Right hindlimb (tissue), 1 donor: ENCODE results near the gene RASGRP4.
"Not testable (repeated sequence)": the region's sequence is repeated elsewhere in the genome, so short reads cannot be mapped to it uniquely, and the experiment has no call there.

ENCODE experiments used
- DNase-seq: peaks from one replicate; pipeline ENCODE4 v3.0.0-alpha.2; 2018

The RASGRP4 gene

DNA sequence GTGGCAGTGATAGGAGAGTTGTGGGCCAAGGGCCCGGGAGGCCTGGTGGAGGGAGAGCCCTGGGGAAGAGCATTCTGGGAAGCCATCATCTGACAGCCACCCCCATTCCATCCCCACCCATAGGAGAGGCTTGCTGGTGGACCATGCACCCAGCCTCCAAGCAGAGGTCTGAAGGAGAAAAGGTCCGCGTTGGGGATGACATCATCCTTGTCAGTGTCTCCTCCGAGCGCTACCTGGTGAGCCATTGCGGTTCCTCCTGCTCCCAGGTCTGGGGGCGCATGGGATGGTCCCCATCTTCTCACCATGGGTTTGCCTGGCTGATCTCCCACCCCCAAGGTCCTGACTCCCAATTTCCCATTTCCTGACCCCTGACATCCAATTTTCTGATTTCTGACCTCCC, 18.0 kb upstream of the RASGRP4 start:
- DNase-seq = no peak

DNA sequence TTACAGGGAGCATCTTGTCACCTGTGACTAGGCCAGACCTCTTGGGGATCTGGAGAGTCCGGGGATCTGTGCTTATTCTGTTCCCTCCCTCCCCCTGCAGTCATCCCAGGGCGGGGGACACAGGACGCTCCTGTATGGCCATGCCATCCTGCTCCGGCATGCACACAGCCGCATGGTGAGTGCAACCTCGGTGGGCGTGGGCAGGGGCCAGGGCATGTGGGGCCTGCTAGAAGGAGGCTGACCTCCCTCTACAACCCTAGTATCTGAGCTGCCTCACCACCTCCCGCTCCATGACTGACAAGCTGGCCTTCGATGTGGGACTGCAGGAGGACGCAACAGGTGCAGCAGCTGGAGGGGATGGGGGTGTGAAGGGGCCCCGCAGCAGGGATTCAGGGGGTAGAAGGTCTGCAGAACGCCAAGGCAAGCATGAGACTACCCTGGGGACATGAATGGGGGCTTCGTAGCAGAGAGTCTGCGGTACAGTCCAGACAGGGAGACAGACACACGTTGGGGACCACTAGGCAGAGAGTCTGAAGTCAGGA, 17.5 kb upstream of the RASGRP4 start:
- no peak for DNase-seq

DNA sequence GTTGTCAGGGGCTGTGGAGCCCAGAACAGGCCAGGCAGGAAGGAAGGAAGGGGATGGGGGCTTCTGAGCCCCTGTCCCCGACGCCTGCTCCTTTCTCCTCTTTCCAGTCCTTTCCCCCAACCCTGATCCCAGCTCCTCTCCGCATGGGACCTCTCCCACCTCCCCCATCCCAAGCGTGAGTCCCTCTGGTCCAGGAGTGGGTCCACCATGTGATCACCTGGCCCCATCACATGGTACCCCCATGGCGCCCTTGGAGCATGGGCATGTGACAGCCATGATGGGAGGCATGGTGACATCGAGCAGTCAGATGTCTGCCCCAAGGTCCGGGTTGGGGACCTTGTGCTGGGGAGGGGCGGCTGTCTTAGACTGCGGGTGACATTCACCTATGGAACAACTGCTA, 16.7 kb upstream of the RASGRP4 start:
- DNase-seq = no peak

DNA sequence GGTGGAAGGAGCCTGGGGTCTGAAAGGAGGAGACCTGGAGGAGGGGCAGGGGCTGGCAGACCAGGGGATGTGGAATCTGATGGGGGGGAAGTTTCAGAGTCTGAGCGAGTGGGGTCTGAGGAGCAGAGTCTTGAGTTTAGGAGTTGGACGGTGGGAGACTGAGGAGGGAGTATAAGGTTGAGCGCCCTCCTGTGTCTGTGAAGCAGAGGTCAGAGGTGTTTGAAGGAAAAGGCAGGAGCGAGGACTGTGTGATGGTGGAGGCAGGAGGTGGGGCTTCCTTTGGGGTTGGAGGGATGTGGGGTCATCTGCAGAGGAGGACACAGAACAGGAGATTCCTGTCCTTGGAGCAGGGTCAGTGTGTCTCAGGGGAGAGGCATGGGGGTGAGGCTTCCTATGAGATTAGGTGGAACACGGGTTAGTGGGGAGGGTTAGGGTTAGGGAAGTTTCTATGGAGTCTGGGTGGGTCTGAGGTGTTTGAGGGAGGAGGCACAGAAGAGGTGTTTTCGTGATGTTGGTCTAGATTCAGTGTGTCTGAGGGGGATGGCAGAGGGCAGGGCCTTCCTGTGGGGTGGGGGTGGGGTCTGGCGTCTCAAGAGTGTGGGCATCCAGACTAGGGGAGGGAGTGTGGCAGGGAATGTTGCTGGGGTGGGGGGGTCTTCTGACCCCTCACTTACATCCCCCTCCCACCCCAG, 15.8 kb upstream of the RASGRP4 start:
- DNase-seq = no peak

DNA sequence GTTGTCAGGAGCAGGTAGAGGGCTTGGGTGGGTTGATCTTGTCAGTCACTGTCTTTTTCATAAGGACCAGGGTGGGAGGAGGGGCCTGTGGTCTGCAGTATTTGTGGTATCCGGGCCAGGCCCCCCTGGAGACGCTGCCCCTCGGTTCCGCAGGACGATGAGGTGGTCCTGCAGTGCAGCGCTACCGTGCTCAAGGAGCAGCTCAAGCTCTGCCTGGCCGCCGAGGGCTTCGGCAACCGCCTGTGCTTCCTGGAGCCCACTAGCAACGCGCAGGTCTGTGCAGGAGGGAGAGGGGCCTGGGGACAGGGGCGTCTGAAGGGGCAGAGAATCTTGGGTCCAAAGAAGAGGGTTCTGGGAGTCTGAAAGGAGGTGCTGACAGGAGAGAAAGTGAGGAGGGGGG, 14.6 kb upstream of the RASGRP4 start:
- DNase-seq = no peak

- no peak for DNase-seq
These were observed 11.9 kb upstream of the RASGRP4 start for GRCh38 chr19:38437917-38438316.

- no peak for DNase-seq
These were observed 11.3 kb upstream of the RASGRP4 start for GRCh38 chr19:38437295-38437694.

GRCh38 chr19:38434549-38435051, 8.6 kb upstream of the RASGRP4 start:
- DNase-seq = peak; percentile 90

DNA sequence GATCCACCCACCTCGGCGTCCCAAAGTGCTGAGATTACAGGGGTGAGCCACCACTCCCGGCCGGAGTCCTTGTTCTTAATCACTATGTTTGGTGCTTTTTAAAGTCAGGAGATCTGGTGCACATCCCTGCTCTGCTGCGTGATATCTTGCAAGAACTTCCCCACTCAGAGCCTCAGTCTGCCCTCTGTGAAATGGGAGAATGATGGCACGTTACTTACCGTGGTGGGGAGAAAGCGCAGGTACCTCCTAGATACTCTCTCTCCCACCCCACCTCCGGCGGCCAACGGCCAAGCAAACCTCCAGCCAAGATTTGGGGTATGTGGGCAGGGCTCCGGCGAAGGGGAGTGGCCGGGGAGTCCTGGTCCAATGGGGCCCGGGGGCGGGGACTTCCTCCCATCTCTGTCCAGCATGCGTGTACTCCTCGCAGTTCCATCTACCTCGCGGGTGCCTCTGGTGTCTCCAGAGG, 7.3 kb upstream of the RASGRP4 start, which contains the start of gene RYR1:
Gene RYR1 (plus strand): TSS at position 424 of the 466 bp plus-strand sequence. CDS start 139 bp downstream, outside the sequence.
- DNase-seq = peak; percentile 76

DNA sequence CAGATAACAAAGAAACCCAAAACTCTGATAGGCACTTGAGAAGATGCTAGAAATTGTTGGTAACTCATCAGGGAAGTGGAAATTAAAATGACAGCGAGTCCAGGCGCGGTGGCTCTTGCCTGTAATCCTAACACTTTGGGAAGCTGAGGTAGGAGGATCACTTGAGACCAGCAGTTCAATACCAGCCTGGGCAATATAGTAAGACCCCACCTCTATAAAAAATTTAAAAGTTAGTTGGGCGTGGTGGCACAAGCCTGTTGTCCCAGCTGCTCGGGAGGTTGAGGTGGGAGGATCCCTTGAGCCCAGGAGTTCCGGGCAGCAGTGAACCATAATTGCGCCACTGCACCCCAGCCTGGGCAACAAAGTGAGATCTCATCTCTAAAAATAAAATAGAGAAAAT, 4.9 kb upstream of the RASGRP4 start:
- DNase-seq = no peak

DNA sequence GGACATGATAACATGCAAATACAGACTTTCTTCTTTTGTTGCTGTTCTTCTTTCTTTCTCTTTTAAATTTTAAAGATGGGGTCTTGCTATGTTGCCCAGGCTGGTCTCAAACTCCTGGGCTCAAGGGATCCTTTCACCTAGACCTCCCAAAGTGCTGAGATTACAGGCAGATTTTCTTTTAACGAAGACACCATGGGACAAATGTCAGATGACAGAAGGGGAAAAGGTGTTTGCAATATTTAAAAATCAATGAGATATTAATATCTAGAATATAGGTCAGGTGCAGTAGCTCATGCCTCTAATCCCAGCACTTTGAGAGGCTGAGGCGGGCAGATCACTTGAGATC, 3.8 kb upstream of the RASGRP4 start:
- DNase-seq = no peak

DNA sequence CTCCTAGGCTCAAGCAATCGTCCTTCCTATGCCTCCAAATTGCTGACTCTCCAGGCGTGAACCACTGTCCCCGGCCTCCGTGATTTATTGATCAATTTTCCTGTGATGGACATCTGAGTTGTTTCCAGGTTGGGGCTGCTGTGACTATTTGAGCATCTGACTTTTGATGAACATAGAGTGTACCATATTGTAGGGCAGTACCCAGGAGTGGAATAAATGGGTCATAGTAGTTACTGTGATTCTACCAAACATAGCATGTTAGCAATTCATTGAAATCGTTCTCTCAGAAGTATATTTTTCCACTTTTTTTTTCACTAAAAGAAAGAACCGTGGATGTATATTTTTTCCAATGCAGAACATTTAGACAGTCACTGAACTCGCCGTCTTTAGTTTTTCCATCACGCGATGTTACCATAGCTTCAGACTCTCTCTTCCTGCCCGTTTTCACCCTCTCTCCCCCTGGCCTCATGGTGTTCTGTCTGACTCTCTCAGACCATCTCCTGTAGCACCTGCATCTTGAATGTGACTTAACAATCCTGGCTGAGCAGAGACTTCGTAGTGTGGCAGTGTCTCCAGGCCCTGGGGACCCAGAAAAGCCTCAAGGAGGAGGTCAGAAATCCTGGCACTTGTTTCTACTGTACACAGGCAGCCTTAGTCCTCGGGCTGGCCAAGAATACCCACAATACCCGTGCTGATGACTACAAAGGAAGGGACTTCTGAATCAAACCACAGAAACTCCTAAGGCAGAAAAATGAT, 3.2 kb upstream of the RASGRP4 start:
- DNase-seq = no peak

DNA sequence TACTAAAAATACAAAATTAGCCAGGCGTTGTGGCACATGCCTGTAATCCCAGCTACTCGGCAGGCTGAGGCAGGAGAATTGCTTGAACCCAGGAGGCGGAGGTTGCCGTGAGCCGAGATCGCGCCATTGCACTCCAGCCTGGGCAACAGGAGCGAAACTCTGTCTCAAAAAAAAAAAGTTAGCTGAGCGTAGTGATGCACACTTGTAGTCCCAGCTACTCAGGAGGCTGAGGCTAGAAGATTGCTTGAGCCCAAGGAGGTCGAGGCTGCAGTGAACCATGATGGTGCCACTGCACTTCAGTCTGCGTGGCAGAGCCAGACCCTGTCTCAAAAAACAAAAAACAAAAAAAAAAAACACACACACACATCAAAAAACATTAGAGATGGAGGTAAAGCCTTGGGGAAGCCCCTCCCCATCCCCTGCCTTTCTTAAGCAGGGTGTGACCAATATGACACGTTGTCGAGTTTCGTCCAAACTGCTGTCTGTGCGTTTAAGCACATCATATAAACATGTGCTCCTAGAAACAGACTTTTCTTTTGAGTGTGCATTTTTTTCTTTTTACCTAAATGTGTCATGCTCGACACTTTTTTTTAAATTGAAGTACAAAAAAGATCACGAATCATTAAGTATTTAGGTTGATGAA, 1.1 kb upstream of the RASGRP4 start:
- not testable (repeated sequence) for DNase-seq

- no peak for DNase-seq
These were observed 703 bp downstream of the RASGRP4 start for GRCh38 chr19:38425222-38425809.

DNA sequence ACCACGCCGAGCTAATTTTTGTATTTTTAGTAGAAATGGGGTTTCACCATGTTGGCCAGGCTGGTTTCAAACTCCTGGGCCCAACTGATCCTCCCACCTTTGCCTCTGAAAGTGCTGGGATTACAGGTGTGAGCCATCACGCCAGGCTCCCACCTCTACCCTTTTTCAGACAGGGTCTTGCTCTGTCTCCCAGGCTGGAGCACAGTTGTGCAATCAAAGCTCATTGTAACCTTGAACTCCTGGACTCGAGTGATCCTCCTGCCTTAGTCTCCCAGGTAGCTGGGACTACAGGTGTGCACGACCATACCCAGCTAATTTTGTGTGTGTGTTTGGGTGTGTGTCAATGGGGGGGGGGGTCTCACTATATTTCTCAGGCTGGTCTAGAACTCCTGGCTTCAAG, 1.7 kb downstream of the RASGRP4 start:
- DNase-seq = no peak

- DNase-seq = no peak
These were observed 3.6 kb downstream of the RASGRP4 start for GRCh38 chr19:38422438-38422837.

GRCh38 chr19:38421856-38422255, 4.2 kb downstream of the RASGRP4 start:
- no peak for DNase-seq

DNA sequence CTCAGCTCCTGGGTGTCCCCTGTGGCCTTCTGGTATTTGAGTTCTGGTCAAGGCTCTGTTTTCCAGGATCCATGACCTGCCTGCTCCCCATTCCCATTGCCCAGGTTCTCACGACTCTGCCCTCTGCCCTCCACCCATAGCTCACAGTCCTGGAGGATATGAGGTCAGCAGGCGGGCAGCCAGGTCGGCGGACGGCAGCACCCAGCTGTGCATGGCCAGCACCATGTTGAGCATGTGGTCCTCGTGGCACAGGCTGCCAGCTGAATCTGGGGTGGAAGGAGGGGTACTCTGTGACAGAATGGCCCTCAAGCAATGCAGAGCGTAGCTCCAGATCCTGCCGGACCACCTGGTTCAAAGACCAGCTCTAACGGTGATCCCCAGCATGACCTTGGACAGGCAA, 5.1 kb downstream of the RASGRP4 start:
- DNase-seq = no peak

DNA sequence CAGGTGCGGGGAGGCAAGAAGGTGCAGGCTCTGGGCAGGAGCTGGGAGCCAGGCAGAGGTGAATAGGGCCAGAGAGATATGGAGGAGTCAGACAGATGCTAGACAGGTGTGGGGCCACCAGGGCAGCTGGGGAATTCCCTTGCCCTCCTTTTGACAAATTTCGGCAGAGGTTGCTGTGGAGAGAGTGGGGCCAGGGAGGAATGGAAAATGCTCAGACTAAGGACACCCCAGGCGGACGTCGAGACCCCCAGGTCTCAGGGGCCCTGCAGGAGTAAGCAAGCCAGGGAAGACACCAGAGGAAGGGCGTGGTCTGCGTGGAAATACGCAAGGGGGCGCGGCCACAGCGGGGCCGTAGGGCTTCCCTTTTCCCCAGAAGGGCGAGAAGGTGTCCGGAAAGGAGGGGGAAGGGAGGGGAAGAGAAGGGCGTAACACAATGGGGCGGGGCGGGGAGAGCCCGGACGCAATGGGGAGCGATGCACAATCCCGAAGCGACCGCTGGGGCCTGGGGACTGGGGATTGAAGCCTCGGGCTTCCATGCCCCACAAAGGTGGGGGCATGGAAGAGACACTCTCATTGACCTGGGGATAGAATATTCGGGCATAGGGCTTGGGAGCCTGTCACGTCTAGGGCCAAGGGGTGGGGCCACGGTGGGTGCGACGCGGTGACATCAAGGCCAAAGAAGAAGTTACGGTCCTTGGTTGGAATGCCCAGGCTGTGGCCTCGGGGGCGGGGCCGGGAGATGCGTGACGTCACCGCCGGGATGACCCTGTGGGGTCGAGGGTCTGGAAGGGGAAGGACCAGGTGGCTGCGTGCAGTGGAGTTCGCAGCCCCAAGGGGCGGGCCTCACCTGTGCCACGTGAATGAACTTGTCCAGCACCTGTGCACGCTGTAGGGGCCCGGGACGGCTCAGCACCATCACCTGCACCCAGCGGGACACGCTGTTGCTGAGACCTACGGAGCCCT, 8.2 kb downstream of the RASGRP4 start:
- DNase-seq = peak; percentile 38

DNA sequence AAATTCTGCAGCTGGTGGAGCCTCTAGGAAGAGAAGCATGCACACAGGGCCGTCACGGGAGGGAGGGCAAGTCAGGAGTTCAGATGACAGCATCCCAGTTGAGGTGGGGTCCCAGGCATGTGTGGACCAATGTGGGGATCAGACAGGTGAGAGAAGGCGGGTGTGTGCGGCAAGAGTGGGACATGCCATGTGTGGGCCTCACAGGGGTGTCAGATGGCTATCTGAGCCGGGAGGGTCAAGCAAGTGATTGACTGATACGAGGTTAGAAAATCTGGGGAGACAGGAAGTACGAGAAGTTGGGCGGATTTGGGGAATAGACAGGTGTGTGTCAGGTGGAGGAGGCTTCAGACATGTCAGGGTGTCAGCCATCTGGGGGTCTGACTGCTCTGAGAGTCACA, 8.9 kb downstream of the RASGRP4 start:
- no peak for DNase-seq

DNA sequence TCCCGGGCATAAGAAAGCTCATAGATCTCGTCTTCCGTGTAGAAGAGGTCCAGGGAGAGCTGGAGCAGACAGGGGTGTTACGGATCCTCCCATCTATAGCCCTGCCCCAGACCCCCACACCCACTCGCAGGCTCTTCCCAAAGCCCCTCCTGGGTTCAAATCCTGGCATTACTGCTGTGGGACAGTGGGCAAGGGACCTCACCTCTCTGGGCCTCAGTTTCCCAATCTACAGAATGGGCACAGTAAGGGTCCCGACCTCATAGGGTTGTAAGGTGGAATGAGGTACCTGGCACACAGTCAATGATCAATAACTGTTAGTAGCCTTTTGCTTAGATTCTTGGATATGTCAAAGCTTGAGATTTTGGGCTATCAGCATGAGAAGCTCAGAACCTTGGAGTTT, 12.6 kb downstream of the RASGRP4 start:
- no peak for DNase-seq

DNA sequence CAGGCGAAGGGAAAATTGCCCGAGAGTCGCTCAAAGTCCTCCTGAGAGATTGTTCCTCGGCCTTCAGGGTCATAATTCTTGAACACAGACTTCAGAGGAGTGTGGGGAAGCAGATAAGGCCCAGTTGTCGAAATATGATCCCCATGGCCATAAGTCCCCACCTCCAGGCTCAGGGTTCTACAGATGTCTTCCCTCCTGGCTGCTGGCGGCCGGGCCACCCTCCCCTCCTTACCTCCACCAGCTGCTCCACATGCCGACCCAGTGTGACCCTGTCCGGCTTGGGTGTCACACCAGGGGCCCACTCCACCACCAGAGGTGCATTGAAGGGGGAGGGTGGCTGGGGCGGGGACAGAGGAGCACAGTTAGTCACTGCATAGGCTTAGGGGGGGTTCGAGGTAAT, 13.1 kb downstream of the RASGRP4 start:
- DNase-seq = no peak
